ENCODE data around the gene LEMD3.
A peak's percentile ranks its signal among the peaks of the same experiment; 100 is the strongest.

Gene LEMD3

DNA sequence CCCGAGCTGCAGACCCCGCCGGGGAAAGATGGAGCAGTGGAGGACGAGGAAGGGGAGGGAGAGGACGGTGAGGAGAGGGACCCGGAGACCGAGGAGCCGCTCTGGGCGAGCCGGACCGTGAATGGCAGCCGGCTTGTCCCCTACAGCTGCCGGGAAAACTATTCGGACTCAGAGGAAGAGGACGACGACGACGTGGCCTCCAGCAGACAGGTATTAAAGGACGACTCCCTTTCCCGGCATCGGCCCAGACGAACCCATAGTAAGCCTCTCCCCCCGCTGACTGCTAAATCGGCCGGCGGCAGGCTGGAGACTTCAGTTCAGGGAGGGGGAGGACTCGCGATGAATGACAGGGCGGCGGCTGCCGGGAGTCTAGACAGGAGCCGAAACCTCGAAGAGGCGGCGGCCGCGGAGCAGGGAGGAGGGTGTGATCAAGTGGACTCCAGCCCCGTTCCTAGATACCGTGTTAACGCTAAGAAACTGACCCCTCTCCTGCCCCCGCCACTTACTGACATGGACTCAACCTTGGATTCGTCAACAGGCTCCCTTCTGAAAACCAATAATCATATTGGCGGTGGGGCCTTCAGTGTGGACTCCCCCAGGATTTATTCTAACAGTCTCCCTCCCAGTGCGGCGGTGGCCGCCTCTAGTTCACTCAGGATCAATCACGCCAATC, 962 bp downstream of the LEMD3 start:
- peak; percentile 78 for DNase-seq

DNA sequence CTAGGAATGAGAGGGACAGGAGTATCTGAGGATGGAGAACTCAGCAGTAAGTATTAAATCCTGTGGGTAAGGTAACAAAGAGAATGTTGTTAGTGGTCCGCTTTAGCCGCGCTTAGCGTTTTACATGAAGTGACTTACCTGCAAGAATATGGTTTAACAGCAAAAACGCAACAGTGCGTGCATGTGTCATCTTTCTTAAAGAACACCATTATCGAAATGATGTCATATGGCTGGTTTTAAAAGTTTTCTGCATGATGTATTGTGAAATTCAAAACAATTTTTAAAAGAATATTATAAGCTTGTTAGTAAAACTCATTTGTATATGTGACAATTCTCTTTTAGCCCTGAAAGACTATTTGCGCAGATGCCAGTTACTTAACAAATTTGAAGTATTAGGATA, 1.7 kb downstream of the LEMD3 start:
- peak; percentile 49 for DNase-seq

DNA sequence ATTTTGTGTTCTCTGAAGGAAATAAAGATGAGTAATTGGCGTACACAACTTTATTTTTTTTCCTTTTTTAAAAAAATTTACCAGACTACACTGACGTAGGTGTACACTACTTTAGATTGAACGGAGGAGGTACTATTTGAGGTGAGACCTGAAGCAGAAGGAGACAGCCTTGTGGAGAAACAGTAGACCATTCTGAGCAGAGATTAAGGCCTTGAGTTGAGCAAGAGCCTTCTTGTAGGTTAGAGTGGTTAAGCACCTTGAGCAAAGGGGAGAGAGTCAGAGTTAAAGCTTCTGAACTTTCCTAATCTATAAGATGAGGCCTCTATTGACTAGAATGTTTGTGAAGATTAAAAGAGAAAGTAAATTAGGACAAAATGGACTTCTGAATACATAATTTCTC, 2.5 kb downstream of the LEMD3 start:
- peak; percentile 52 for DNase-seq

DNA sequence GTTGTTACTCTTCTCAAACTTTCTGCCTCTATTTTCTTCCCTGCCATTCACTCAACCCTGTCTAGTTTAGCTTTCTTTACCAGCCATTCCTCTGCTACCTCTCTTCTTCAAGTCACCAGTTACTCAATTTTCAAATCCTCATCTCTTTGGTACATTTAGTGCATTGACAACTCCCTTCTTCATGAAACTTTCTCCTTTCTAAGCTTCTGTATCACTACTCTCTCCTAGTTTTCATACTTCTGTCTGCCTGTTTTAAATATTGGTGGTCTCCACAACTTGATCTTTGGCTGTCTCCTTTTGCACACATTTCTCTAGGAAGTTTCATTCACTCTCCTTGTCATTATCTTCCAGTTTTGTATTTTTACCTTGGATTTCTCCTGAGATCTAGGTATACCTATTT, 6.0 kb downstream of the LEMD3 start:
- no peak for DNase-seq

DNA sequence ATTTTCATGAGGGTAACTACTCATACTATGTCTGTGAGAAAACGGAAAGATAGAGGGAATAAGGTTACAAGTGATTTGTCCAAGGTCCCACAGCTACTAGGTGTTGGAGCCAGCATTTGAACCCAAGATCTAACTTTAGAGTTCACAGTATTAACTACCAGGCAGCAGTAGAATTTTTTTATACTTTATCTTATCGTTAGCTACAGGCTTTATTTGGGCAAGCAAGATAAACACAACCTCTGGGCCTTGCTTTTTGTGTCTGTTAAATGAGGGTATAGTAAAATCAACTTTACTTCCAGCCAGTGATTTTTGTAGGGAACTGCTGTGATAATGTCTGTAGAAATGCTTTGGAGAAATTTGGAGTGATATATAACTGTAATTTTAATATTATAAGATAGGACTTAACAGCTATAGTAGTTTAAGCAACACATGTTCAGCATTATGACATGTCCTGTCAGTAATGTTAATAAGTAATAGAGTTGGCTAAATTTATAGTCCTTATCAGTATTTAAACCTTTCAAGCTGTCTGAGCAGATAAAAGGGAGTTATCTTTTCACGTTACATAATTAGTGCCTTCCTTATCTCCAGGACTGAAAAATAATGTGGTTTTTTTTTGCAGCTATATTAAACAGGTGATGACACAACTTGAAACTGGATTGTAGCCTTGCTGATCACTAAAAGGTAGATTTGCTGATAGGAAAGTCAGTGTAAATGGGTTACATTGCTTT, 12.8 kb downstream of the LEMD3 start:
- DNase-seq: peak; percentile 84

DNA sequence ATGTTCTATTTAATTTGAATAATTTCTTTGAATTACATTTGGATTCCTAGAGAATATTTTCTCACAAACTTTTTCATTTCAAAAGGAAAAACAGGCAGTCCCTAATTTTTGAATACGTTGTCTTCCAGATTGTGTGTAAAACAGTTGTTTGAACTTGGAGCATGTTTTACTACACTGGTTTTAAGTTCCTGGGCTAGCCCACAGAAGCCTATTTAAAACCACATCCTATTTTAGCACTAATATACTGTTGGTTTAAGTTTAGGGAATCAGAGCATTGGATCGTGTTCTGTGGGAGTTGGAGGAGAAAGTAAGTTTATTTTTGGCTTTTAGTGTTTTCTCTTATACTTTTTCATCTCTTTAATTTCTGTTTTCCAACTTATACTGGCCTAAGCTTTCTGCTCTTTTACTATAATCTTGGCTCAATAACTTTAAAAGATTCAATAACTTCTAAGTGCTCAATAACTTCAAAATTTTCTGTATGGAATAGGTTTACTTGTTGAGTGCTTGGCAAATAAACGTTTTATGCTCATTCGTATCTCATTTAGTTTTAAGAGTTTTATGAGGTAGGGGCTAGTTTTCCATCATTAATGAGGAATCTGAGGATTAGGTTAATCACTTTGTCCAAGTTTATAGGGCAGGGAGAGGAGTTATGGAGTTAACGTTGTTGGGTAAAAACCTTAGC, 14.9 kb downstream of the LEMD3 start:
- no peak for DNase-seq

DNA sequence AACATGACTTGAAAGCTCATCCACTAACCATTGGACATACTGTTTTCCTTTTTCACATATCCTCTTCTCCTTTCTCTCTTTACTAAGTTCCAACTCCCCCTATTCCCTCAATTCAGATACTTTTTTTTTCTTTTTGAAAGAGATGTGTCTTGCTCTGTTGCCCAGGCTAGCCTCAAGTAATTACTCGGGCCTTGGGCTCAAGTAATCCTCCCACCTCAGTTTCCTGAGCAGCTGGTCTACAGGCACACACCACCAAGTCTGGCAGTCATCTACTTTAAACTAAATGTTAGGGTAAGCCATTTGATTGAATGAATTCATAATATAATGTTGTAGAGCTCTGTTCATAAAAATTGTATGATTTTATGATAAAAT, 15.5 kb downstream of the LEMD3 start:
- no peak for DNase-seq

DNA sequence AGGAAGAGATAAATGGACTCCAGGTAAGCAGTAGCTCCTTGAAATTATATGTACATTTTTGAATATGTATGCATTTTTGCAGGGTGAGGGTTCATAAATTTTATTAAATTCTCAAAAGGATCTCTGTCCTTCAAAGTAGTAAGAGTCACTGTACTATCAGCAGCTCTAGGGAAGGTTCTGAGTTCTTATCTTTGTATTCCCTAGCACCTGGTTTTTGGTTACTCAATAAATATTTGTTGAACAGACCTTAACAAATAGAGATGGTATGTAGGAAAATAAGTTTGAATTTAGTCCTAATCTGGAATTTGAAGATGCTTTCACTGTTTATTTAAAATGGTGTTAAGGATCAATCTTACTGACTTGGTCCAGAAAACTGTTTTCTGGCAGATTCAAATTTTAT, 18.3 kb downstream of the LEMD3 start:
- DNase-seq: no peak

DNA sequence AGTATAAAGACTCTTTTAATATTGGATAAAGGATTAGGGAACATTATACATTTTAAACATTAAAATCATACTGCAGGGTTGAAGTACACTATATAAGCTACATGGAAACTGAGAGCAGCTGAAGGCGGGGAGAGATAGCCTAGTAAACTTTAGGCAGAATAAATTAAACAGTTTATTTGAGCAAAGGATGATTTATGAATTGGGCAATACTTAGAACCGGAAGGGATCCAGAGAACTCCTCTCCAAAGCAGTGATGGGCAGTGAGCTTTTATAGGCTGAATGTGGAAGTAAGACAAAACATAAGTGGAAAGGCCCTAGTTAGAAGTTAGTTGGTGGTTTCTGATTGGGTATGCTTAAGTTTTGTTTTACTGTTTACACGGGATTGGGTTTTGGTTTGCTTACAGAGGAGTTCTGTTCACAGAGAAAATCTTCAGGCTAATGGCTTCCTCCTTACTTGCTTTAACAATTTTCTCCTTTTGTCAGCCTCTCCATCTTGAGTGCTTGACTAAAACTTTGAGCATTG, 18.9 kb downstream of the LEMD3 start:
- no peak for DNase-seq

DNA sequence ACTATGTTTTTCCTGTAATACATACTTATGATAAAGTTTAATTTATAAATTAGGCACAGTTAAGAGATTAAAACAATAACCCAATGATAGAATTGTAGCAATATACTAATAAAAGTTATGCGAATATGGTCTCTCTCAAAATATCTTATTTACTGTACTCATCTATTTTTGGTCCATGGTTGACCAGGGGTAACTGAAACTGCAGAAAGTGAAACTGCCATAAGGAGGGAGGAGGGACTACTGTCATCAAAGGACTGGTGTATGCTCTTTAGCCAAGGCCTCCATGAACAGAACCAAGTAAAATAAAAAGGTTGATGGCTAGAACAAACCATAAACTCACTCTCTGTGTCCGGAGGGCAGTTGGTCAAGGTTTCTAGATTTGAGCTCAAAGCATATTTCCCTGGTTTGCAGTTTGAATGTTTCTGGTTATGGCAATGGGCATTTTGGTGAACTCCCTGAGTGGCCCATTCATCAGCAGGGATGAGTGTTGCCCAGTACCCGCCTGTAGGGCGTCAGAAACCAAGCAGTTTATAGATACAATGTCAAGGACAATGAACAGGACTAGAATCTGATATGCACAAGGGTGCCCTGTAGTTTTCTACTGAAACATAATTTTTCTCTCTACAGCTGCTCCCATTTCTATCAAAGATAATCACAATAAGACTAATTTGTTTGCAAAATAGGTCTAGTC, 19.8 kb downstream of the LEMD3 start:
- DNase-seq: peak; percentile 33

DNA sequence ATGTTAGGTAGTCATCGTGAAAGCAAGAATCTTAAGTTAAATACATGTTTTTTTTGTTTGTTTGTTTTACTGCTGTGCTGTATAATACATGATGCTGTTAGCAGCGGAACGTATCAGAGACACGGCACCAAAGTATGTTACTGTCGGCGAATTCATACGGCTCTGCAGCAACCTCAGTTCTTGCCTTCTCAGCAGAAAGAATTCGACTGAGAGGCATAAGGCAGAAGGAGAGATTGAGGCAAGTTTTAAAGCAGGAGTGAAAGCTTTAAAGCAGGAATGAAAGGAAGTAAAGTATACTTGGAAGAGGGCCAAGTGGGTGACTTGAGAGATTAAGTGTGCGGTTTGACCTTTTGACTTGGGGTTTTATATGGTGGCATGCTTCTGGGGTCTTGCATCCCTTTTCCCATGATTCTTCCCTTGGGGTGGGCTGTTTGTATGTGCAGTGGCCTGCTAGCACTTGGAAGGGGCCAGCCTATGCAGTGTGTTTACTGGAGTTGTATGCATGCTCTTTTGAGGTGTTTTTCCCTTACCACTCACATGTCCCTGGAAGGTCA, 23.7 kb downstream of the LEMD3 start:
- peak; percentile 57 for DNase-seq

DNA sequence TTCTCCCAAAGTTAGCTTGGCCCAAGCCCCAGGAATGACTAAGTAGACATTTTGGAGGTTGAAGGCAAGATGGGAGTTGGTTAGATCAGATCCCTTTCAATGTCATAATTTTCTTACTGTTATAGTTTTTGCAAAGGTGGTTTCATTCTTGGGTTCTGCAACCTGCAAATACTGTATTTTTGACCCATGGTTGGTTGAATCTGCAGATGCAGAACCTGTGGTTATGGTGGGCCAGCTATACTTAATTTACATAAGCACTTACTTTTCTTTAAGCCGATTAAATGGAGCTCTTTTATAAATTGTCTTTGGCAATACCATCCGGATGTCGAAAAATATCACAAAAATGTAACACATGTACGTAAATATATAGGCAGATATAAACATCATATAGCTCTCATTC, 25.6 kb downstream of the LEMD3 start:
- DNase-seq: no peak

DNA sequence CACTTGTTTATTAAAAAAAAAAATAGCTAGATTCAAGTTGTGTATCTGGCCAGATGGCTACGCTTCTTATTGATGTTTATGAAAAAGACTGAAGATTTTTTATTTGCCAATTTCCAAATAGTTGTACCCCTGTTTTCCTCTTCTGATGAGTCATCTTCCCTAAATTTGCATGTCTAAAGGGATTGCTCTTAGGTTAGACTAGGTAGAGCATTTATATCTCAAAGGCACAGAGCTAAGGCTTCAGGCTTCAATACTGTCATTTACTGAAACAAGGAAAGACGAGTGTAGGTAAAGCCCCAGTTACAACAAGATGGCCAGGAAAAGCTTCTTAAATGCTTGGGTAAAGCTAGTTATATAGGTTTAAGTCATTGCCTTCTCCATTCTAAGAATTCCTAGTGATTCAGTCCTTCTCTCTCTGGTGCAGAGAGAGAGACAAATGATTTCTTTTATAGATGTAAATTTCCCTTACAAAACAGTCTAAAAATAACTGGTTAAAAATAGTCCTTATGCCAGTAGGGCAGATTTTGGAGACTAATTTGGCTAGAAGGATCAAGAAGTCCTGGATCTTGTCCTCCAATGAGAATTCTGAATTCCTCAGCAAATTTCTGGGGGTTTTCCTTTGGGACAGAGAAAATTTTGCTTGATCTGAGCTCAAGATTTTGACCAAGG, 26.1 kb downstream of the LEMD3 start:
- no peak for DNase-seq

DNA sequence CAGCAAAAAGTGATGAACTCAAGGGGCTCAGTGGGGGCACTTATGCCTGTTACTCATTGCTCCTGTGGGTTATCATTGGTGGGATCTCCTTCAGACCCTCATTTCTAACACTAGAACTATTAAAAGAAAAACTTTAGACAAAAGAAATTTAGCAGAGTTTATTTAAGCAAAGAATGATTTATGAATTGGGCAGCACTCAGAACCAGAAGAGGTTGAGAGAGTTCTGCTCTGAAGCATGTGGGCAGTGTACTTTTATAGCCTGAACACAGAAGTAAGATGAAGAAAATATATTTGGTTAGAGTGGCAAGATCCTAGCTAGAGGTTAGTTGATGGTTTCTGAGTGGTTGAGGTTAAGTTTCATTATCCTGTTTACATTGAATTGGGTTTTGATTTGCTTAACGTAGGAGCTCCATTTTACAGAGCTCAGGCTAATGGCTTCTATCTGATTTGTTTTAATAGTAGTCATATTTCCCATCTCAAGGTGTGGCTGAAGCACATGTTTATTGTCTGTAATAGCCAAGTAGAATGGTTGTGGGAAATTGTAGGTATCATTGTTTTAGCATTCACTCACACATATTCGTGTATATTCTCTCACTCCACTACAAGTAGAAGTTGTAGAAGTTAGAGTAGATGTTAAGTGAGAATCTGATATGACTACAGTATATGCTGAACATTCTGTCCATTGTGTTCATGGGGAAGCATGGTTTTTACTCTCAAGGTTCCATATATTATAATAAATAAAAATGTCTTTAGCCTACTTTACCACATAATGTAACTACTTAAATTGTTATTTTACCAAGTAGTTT, 27.6 kb downstream of the LEMD3 start:
- no peak for DNase-seq

DNA sequence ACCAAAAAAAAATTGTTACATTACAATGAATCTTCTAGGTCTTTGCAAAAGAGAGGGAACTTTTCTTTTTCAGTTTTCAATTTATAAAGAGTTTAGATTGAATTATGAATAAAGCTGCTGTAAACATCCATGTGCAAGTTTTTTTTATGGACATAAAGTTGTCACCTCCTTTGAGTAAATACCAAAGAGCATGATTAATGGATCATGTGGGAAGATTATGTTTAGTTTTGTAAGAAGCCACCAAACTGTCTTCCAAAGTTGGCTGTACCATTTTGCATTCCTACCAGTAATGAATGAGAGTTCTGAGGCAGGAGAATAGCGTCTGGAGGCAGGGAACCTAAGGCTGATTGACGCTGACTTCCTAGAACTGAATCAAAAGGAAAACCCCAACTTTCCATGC, 30.2 kb downstream of the LEMD3 start:
- no peak for DNase-seq

DNA sequence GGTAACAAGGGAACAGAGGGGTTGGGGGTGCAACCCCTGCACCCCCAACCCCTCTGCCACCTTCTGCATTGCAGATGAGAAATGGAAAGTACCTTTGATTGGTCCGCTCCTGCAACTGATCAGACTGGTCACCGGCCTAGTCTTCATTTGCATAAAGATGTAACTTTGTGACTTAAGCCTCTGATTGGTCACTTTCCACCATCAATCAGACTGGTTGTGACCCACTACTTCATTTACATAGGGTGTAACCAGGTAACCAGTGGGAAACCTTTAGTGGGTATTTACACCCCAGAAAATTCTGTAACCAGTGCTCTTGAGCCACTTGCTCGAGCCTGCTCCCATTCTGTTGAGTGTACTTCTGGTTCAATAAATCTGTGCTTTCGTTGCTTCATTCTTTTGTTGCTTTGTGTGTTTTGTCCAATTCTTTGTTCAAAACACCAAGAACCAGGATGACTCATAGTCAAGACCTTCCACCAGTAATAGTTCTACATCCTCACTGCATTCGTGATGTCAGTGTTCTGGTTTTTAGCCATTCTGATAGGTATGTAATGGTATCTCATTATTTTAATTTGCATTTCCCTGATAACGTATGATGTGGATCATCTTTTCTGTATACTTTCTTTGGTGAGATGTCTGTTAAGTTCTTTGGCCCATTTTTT, 30.8 kb downstream of the LEMD3 start:
- no peak for DNase-seq

DNA sequence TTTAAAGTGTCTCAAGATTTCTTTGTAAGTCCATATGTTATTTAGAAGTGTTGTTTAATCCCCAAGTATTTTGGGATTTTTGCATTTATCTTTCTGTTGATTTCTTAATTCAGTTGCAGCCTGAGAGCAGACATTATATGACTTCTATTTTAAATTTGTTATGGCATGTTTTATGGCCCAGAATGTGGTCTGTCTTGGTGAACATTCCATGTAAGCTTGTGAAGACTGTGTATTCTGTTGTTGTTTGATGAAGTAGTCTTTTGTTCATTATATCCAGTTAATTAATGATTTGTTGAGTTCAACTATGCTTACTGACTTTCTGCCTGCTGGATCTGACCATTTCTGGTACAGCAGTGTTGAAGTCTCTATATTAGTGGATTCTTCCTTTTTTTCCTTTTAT, 34.0 kb downstream of the LEMD3 start:
- DNase-seq: no peak

DNA sequence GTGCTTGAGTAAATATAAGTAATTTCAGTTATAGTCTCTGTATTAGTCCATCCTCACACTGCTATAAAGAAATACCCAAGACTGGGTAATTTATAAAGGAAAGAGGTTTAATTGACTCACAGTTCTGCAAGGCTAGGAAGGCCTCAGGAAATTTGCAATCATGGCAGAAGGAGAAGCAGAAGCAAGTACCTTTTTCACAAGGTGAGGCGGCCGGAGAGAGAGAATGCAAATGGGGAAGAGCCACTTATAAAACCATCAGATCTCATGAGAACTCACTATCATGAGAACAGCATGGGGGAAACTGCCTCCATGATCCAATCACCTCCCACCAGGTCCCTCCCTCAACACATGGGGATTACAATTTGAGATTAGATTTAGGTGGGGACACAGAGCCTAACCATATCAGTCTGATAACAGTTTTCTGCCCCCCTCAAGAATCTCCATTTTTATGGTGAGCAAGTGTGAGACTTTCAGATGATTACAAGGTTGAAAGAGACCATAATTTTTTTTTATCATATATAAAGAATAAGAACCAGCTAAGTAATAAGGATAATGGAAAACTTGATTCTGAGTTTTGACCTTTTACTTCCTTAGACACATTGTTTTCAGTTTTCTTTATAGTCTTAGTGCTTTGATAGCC, 35.6 kb downstream of the LEMD3 start:
- peak; percentile 28 for DNase-seq

DNA sequence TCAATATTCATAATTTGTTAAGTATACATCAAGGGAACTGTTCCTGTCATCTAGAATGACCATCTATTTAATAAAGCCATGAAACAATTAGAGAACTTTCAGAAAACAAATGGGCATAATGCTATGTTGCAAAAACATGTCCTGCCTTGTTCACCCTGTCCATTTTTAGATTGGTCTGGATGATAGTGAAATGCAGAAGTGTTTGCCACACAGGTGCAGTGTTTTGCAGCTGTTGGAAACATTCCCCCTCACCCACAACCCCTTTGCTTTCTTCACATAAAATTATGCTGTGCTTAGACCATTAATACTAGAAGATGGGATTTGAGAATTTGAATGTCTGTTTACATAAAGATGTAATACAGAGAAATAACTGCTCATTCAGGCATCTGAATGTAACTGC, 36.5 kb downstream of the LEMD3 start:
- DNase-seq: no peak

DNA sequence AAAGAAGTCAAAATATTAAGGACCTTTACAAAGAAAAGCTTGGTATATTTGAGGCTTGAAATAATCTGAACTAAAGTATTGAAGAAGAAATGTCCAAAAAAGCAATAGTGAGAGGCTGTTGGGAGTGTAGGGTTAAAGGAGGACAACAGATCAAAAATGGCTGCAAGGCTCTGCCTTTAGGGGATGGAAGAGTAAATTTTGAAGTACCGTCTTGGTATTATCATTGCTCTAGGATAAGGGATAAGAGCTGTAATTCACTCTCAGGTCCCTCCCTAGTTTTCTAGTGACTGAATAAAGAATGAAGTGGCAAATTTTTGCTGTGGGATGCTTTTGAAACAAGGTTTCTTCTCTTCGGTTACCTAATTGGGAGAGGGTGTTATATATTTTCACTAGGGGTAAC, 38.7 kb downstream of the LEMD3 start:
- peak; percentile 44 for DNase-seq
